D721Med (cell line): ENCODE measurements around the gene ZNRD2.
A peak's percentile ranks its signal among the peaks of the same experiment; 100 is the strongest.

Experiments
- DNase-seq: peaks from one replicate; pipeline ENCODE4 v3.0.0; 2011; ENCODE audit warnings: low spot score; ENCODE audit not compliant: insufficient read length
- FAIRE-seq: peaks from 2 replicates; lab custom pipeline; 2011; peaks lifted over from hg19 to GRCh38; lab: Jason Lieb, UNC
- CTCF ChIP-seq: IDR thresholded peaks from 2 replicates; pipeline ENCODE4 v1.5.1; 2012; ENCODE audit warnings: mild to moderate bottlenecking, control low read depth; ENCODE audit not compliant: insufficient read depth; ENCODE audit errors: missing control alignments

Gene ZNRD2

GRCh38 chr11:65536412-65537295, 33.6 kb upstream of the ZNRD2 start:
- FAIRE-seq (no peak), DNase-seq (peak; percentile 81)
- TF ChIP-seq CTCF, result no peak

GRCh38 chr11:65537296-65537597, 33.0 kb upstream of the ZNRD2 start:
- DNase-seq (no peak), FAIRE-seq (no peak)
- no peak for TF ChIP-seq CTCF

- no peak for FAIRE-seq
- DNase-seq, result peak; percentile 88
- no peak for TF ChIP-seq CTCF
Observed at GRCh38 chr11:65537620-65538231, 32.6 kb upstream of the ZNRD2 start.

GRCh38 chr11:65538232-65538914, 31.9 kb upstream of the ZNRD2 start:
- DNase-seq (no peak), FAIRE-seq (no peak)
- TF ChIP-seq CTCF, result no peak

- TF ChIP-seq CTCF, result no peak
- no peak for DNase-seq
- FAIRE-seq, result no peak
Observed at GRCh38 chr11:65538915-65539743, 31.1 kb upstream of the ZNRD2 start.

GRCh38 chr11:65539744-65540289, 30.5 kb upstream of the ZNRD2 start:
- no peak for DNase-seq
- TF ChIP-seq CTCF, result no peak
- FAIRE-seq, result no peak
